Stimulated activated CD8-positive, alpha-beta memory T cell treated with anti-CD3 and anti-CD28 coated beads, Interleukin-15, amount 100 ng/mL, for 1 hour (primary cell): ENCODE measurements around the gene RNF126.
"Not testable (repeated sequence)": the region's sequence is repeated elsewhere in the genome, so short reads cannot be mapped to it uniquely, and the experiment has no call there.

Experiments
- DNase-seq: peaks from one replicate; pipeline ENCODE4 v3.0.0-alpha.2; 2020; ENCODE audit warnings: low read depth

The RNF126 gene

GRCh38 chr19:611481-611868 is 51.5 kb downstream of the RNF126 start:
- no peak for DNase-seq

GRCh38 chr19:610801-611480 is 52.1 kb downstream of the RNF126 start:
- DNase-seq, result no peak

GRCh38 chr19:610071-610800 is 52.8 kb downstream of the RNF126 start:
- no peak for DNase-seq

GRCh38 chr19:609004-609346 is 54.0 kb downstream of the RNF126 start:
- no peak for DNase-seq

- DNase-seq, result no peak
These were observed 54.6 kb downstream of the RNF126 start for GRCh38 chr19:608155-609003.

GRCh38 chr19:607301-608154 is 55.5 kb downstream of the RNF126 start:
- no peak for DNase-seq

GRCh38 chr19:605061-605971 is 57.7 kb downstream of the RNF126 start:
- DNase-seq, result not testable (repeated sequence)

- no peak for DNase-seq
These were observed 58.7 kb downstream of the RNF126 start for GRCh38 chr19:604355-604754.

- DNase-seq, result not testable (repeated sequence)
These were observed 59.2 kb downstream of the RNF126 start for GRCh38 chr19:603779-604178.

GRCh38 chr19:603302-603639 is 59.7 kb downstream of the RNF126 start:
- not testable (repeated sequence) for DNase-seq

GRCh38 chr19:602391-603301 is 60.4 kb downstream of the RNF126 start:
- no peak for DNase-seq

GRCh38 chr19:601790-602189 is 61.2 kb downstream of the RNF126 start:
- DNase-seq, result no peak

GRCh38 chr19:601310-601709 is 61.7 kb downstream of the RNF126 start:
- no peak for DNase-seq
